Hematopoietic multipotent progenitor cell treated with erythropoietin and hydrocortisone succinate and interleukin-3 and kit ligand, for 8 days (in vitro differentiated cells): ENCODE results near the gene SNTA1.
A peak's percentile ranks its signal among the peaks of the same experiment; 100 is the strongest.
"Not testable (repeated sequence)": the region's sequence is repeated elsewhere in the genome, so short reads cannot be mapped to it uniquely, and the experiment has no call there.

Source experiments
- DNase-seq: peaks from one replicate; pipeline ENCODE4 v3.0.0-alpha.2; 2015

SNTA1 gene

DNA sequence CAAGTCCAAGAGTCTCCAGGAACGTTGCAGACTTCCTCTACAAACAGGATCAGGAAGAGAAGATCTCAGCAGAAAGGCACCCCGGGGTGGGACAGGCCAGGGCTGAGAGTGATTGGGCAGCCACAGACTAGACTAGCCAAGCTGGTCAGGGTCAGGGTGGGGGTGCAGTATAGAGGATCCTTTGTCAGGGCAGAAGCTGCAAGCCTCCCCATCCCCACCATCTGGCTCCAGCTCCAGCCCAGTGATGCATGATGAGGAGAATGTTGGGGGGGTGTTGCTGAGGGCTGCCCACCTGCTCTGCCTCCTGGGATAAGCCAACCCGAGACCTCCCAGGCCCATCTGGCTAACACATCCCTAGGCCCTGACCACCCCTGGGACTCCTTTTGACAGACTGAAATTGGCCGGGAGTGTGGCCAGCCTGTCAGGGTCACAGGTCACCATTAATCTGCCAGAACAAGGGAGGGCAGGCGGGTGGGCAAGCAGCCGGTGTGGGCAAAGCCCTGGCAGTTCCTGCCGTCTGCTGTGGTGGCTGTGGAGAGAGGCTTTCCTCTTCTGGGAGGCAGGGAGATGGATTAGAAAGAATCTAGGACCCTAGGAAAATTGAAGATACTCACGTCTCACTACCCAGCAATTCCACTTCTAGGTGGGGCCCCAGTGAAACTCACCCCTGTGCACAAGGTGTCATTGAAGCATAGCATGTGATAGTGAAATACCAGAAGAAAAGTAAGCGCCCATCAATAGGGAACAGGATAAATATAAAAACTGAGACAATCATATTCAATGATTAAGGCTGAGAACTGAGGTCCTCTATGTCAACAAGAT is 22.1 kb upstream of the SNTA1 start:
- DNase-seq = no peak

DNA sequence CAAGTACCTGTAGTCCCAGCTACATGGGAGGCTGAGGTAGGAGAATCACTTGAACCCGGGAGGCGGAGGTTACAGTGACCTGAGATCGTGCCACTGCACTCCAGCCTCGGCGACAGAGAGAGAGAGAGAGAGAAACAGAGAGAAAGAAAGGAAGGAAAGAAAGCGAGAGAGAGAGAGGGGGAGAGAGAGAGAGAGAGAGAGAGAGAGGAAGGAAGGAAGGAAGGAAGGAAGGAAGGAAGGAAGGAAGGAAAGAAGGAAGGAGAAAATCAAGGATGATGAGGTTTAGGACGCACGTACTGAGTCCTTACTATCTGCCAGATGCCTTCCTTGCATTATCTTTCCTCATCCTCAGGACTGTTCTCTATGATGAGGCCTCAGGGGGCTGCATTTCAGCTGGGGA is 21.2 kb upstream of the SNTA1 start:
- DNase-seq = not testable (repeated sequence)

DNA sequence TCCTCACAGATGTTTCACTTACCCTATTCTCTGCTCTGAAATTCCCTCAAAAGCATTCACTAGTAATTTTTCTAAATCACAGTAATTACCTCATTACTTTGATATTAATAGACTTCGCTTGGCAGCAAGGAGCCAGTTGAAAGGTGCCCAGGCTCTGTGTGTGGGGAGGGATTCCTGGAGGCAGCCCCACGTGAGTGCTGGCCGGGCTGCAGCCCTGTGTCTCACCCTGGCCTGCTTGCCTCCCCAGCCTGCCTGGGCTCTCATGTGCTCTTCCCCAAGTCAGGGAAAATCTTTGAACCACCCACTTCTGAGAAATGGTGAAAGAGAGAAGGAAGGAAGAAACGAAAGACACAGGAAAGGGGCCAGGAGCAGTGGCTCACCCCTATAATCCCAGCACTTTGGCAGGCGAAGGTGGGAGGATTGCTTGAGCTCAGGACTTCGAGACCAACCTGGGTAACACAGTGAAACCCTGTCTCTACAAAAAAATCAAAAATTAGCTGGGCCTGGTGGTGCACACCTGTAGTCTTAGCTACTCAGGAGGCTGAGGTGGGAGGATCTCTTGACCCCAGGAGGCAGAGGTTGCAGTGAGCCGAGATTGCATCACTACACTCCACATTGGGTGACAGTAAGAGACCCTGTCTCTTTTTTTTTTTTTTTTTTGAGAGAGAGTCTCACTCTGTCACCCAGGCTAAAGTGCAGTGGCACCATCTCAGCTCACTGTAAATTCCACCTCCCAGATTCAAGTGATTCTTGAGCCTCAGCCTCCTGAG is 20.0 kb upstream of the SNTA1 start:
- no peak for DNase-seq

DNA sequence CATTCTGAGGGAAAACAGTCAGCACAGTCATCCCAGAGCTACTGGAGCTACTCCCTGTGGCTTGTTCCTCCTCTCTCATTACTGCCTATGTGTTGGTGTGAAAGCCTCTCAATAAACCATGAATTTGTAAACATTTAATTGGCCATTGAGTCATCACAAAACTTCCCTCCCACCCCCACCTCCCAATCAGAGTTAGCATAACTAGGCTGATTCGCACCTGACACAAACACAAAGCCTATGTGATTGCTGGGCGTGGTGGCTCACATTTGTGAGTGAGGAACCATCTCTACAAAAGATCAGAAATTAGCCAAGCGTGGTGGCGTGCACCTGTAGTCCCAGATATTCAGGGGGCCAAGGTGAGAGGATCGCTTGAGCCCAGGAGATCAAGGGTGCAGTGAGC is 17.1 kb upstream of the SNTA1 start:
- DNase-seq = no peak

DNA sequence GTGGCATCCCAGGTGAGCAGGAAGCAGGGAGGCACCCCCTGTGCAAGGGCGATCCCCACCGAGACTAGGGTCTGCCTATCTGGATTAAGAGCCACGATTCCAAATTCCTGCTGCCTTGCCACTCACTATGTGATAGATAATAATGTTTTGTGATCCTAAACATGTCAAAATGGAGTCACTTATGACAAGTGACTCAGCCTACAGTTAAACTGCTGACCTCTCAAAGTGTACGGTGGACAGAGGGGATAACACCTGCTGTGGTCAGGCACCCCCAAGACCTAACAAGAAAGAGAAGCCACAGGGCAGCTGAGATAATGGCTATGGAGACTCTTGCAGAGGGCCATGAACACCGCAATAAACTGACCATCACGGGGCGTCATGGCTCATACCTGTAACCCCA is 16.0 kb upstream of the SNTA1 start:
- no peak for DNase-seq

DNA sequence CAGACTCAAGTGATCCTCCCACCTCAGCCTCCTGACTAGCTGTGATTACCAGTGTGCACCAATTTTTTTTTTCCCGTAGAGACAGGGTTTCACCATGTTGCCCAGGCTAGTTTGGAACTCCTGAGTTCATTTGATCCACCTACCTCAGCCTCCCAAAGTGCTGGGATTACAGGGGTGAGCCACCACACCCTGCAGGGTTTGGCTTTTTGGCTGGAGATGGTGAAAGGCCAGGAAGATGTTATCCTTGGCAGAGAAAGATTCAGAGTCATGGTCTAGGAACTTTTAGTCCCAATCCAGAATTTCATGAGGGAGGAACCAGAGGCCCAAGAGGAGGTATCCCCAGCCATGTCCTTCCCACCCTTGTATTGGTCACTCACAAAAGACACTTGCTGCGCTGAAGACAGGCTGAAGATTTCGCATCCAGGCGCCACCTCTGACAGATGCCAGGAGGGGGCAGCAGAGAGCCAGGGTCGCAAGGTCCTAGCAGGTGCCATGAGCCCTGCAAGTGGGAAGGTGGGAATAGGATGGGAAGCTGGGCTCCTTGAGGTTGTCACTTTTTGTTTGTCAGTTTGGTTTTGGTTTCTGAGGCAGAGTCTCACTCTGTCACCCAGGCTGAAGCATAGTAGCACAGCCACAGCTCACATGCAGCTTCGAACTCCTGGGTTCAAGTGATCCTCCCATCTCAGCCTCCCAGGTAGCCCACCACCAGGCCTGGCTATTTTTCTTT is 13.5 kb upstream of the SNTA1 start:
- peak; percentile 73 for DNase-seq

DNA sequence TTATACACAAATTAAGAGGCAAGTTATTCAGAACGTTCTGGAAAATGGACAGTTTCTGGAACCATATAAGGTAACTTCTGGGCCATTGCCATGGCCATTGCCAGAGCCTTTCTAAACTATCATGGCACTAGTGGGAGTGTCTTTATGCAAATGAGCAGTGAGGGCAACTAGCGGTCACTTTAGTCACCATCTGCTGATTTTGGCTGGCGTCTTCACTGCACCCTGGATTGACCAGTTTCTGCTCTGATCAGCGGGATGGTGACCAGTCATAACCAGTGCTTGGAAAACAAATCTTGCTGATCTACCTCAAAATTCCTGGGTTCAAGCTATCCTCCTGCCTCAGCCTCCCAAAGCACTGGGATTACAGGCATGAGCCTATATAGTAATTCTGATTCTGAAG is 7.3 kb upstream of the SNTA1 start:
- no peak for DNase-seq

DNA sequence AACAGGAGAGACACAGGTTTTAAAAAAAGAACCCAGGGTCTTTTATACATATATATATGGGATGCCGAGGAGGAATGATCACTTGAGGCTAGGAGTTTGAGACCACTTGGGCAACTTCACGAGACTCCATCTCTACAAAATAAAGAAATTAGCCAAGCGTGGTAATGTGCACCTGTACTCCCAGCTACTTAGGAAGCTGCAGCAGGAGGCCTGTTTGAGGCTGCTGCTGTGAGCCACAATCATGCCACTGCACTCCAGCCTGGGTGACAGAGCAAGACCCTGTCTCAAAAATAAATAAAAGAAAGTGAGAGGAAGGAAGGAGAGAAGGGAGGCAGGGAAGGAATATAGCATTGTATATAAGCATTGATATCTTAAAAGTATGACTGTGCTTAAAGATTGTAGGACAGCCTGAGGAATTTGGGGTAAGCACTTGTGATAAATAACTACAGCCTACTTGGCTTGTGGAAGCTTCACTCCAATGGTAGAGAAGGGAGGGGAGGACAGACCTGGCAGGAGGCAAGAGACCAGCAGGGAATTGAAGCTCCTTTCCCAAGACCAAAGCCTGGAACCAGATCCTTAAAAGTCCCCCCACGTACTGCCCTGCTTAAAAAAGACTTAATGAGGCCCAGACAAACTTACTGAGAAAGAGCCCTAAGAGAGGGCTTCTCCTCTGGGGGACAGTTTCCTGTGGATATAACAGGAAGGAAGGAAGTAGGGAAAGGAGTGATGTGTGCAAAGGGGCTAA is 2.5 kb upstream of the SNTA1 start:
- no peak for DNase-seq

DNA sequence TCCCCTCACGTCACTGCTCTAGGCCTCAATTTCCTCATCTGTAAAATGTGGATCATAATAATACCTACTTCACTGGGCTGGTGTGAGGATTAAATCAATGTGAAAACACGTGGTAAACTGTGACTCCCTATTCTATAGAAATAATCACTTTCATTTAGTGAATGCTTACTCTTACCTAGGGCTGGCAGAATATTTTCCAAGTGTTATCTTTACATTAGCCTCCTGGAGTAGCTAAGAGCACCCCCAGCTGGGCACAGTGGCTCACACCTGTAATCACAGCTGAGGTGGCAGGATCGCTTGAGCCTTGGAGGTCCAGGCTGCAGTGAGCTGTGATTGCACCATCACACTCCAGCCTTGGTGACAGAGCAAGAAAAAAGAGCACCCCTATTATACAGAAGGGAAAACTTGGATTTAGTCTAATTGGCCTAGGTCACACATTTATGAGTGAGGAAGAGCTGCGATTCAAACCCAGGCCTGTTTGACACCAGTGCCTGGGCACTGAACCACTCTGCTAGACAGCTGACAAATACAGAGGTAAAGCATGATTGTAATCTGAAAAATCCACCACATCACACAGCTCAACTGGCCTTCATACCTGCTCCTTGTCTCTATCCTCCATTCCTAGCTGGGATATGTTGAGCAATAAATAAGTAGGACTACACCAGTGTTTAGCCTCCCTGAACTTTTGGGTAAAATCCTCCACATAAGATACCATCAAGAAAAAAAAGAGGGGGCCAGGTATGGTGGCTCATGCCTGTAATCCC is 1.4 kb upstream of the SNTA1 start:
- DNase-seq = peak; percentile 29

DNA sequence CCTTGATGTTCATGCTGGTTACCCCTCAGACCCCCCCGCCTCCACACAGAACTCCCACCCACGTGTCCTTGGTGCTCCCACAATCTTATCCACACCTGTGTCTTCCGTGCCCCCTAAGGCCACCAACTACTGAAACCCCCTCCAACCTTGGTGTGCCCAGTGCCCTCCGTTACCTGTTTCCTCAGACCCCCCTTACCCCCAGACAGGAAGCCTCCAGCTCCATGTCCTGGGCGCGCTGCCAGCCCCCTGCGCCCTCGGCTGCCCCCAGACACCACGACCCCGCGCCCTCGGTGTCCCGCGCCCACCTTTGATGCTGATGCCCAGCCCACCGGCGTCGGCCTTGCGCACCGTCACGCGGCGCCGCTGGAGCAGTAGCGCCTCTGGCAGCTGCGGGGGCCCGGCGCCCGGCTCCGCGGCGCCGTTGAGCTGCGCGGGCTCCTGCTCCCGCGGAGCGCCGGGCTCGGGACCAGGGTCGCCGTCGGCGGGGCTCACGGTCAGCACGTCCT is 504 bp downstream of the SNTA1 start:
- DNase-seq = no peak

DNA sequence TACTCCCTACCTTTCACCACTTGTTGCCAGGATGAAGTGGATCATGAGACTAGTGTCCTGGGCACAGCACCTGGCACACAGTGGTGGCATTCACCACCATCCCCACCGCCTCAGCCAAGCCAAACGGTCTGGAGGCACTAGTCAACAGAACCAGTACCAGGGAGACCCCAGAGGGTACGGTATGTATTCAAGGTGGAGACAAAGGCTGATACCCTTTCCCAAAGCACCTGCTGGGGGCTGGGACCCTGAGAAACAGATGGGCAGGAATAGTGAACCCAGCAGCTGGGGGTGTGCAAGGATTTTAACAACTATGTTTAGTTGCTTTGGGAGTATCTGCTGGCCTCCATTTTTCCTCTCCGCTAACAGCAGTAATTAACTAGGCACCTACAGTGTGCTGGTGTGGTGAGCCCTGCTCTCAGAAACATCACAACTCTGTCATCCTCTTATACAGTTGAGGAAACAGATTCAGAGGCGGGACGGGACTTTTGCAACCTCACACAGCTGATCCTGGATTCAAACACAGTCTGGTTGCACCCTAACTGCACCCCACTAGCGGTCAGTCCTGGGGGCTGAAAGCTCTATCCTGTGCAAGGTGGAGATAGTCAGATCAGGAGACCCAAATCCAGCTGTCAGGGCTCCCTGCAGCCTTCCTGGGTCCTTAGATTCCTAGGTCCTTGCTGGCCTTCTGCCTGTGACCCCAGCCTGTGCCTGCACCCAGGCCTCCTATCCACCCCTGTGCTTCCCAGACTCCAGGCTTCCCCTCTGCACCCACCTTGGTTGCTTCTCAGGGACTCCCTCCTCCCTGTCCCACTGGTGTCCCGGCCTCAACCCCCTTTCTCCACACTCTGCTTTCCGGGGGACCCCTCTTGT is 1.2 kb downstream of the SNTA1 start:
- no peak for DNase-seq

DNA sequence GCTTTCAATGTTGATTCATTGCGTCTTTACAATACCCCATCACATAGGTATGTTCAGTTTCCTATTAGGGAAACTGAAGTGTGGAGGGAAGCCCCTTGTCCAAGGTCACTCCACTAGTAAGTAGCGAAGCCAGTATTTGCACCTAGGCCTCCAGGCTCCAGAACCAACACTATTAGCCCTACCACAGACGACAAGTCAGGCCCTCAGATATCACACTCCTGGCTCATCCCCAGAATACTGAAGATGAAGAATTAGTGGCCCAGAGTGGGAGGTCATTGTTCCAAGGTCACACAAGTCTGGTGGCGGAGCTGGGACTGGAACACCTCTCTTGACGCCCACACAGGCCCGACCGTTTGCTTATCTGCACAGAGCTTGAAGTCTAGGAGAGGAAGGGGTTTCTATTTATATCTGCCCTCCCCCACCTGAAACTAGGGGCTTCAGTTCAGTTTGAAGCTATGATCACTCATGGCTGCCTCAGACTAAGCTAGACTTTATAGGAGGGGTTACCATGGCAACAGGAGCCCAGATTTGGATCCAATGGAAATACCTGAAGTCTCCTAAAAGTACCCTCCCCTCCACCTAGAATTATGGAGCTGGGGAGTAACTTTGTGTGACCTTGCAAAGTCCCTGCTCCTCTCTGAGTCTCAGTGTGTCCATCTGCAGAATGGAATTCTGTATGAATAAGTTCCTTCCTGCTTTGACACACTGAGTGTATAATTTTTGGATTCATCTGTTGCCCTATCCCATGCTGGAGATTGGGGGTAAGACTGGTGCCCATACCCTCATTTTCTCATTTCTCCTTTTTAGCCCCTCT is 2.2 kb downstream of the SNTA1 start:
- no peak for DNase-seq

DNA sequence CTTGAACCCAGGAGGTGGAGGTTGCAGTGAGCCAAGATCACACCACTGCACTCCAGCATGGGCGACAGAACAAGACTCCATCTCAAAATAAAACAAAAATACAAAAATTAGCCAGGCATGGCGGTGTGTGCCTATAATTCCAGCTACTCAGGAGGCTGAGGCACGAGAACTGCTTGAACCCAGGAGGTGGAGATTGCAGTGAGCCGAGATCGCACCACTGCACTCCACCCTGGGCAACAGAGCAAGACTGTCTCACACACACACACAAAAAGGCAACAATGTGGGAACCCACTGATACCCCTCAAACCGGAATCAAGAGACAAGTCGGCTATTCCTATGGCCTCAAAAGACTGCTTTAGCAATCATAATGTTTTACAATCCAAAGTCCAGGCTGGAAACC is 3.0 kb downstream of the SNTA1 start:
- not testable (repeated sequence) for DNase-seq

DNA sequence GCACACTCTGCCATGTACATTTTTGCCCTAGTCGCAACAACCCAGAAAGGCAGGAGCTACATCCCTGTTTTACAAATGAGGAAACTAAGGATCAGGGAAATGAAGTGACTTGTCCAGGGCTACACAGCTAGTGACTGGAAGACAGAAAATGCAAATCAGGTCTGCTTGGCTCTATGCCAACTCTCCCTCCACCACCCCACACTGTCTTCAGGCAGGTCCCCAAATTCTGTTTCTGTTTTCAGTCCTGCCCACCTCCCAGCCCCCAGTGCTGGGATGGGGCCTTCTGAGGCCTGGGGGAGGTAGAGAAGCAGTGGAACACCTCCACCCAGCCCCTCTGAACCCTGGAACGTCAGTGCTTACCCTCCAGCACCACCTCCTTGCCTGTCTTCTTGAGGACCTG is 5.1 kb downstream of the SNTA1 start:
- no peak for DNase-seq

DNA sequence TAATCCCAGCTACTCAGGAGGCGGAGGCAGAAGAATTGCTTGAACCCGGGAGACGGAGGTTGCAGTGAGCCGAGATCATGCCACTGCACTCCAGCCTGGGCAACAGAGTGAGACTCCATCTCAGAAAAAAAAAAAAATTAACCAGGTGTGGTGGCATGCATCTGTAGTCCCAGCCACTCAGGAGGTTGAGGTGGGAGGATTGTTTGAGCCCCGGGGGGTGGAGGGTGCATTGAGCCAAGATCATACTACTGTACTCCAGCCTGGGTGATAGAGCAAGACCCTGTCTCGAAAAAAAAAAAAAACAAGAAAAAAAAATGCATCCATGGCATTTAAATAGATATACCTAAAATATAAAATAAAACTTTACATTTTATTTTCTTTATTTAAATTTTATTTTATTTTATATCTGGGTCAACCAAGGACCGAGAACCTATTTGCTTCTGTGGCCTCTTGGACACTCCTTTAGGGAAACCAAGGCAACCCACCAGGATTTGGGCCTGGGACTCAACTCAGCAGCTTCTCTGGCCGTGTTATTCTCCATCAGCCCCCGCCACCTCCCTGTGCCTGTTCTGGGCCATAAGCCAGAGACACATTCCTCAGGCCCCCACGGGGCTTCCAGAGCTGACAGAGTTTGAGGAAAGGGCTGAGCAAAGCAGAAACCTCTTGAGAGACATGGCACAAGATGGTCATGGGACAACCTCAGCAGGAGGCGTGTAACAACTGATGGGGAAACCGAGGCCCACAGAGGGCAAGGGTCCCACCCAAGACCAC is 6.2 kb downstream of the SNTA1 start:
- no peak for DNase-seq

DNA sequence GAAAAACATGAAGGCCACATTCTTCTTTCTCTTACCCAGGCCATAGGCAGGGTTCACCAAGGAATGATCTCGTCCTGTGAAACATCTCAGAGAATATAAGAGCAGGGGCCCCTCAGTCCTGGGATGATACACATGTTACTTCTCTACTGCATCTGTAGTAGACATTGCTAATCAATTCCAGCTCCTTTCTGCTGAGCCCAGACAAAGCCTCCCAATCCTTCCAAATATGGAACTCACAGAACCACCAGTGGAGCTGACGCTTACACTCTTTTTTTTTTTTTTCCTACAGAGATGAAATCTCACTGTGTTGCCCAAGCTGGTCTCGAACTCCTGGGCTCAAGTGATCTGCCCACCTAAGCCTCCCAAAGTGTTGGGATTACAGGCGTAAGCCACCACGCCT is 9.1 kb downstream of the SNTA1 start:
- no peak for DNase-seq

DNA sequence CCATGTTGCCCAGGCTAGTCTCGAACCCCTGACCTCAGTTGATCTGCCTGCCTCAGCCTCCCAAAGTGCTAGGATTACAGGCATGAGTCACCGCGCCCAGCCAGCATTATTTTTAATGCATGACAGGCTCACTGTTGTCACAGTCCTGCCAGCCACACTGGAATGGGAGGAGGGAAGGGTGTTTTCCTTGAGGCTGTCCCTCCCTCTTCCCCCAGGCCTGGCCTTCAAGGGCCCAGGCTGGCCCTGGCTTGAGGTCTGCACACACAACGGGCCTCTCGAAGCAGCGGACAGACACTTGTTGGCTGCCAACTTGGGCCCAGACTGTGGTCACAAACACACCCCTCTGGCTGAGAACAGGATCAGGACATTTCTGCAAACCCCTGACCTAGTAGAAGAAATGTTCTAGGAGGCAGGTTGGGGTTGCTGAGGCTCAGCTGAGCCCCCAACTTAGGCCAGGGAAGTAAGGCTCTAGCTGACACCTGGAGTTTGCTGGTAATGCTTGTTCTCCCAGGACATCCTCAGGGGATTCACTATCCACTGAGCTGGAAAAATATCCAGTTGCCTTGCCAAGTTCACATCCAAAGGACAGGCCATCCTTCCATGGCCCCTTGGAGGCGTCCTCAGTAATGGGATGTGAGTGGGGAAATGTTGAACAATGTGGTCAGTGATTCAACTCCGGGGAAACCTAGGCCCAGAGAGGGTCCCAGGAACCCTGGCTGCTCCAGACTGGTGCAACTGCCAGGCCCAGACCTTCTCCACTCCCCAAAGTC is 9.9 kb downstream of the SNTA1 start:
- no peak for DNase-seq

DNA sequence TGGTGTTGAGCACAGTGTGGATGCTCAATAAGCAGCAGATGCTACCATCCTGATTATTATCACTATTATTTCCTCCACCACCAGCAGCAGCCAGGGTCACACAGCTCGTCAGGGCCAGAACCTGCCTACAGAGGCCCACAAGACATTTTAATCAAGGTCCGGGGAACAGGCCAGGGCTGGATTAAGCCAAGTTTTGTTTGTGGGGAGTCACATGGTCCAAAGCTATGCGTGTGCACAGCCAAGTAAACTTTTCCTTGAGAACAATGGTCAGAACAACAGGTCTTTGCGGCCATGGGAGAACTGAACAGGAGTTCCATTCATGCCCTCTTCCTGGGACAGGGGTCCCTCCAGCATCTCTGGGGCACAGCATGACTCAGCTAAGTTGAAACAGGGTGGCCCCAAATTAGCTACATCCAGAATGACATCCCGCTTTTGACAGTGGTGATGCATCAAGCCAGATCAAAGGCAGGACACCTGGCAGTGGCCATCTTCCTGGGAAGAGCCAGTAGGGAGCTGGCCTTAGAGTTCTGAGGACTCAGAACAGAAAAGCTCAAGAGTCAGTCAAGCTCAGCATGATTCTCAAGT is 11.7 kb downstream of the SNTA1 start:
- DNase-seq = no peak
